Measurements from ENCODE around the gene PLPPR2.

- TF ChIP-seq CTCF (IDR thresholded peaks at IDR 0.05 in 8 of 11, conservative IDR thresholded peaks at IDR 0.05 in 3 of 11), result no peak
- TF ChIP-seq POLR2A (IDR thresholded peaks at IDR 0.05), result no peak
- TF ChIP-seq POLR2AphosphoS5 (IDR thresholded peaks at IDR 0.05), result no peak
Measured at GRCh38 chr19:11414544-11414943, 59.3 kb downstream of the PLPPR2 start.
